ENCODE results near the gene SLC4A11.
"Not testable (repeated sequence)": the region's sequence is repeated elsewhere in the genome, so short reads cannot be mapped to it uniquely, and the experiment has no call there.

The SLC4A11 gene

GRCh38 chr20:3226864-3227263, 12.1 kb downstream of the SLC4A11 start:
- peaks cover 4% of the 10 kb centered on the region for H3K36me3 Mint-ChIP-seq (ENCODE audit: low read depth)
- no peak overlapping the region for H3K27ac Mint-ChIP-seq
- peaks cover 16% of the 10 kb centered on the region for H3K4me1 Mint-ChIP-seq
- no peak overlapping the region for H3K4me3 Mint-ChIP-seq
- DNase-seq (no peak), ATAC-seq (no peak)
- H3K9me3 Mint-ChIP-seq = no peaks in the 10 kb centered on the region
- H3K27me3 Mint-ChIP-seq = no peaks in the 10 kb centered on the region

GRCh38 chr20:3226093-3226492, 12.9 kb downstream of the SLC4A11 start:
- Mint-ChIP-seq H3K36me3 (ENCODE audit: low read depth) (peaks cover 8% of the 10 kb centered on the region), H3K27me3 (no peaks in the 10 kb centered on the region), H3K27ac (no peak overlapping the region), H3K4me1 (peaks cover 20% of the 10 kb centered on the region), H3K9me3 (no peaks in the 10 kb centered on the region), H3K4me3 (no peak overlapping the region)
- DNase-seq = no peak
- ATAC-seq = no peak

GRCh38 chr20:3224681-3225421, 14.1 kb downstream of the SLC4A11 start:
- H3K27ac Mint-ChIP-seq = no peak overlapping the region
- no peaks in the 10 kb centered on the region for H3K9me3 Mint-ChIP-seq
- peaks cover 15% of the 10 kb centered on the region for H3K36me3 Mint-ChIP-seq (ENCODE audit: low read depth)
- peaks cover 20% of the 10 kb centered on the region for H3K4me1 Mint-ChIP-seq
- no peaks in the 10 kb centered on the region for H3K27me3 Mint-ChIP-seq
- H3K4me3 Mint-ChIP-seq = no peak overlapping the region
- no peak for ATAC-seq
- DNase-seq = no peak

GRCh38 chr20:3223994-3224680, 14.9 kb downstream of the SLC4A11 start:
- Mint-ChIP-seq H3K36me3 (ENCODE audit: low read depth) (peaks cover 16% of the 10 kb centered on the region), H3K4me3 (no peak overlapping the region), H3K9me3 (no peaks in the 10 kb centered on the region), H3K27ac (no peak overlapping the region), H3K4me1 (peaks cover 20% of the 10 kb centered on the region), H3K27me3 (no peaks in the 10 kb centered on the region)
- no peak for ATAC-seq
- DNase-seq = no peak

DNA sequence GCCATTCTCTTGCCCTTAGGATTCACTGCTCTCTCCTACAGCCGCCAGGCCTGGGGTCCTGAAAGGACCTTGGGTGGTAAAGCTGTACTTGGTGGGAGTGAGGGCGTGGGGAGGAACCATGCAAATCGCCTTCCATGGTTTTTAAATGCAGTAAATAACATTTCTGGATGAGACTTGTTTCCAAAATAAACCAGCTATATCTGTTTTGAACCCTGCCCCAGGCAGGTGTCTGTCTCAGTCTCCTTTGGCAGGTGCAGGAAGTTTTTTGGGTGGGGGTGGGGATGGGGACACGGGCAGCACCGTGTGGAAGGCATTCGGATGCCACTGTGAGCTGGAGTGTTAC, 15.4 kb downstream of the SLC4A11 start:
- Mint-ChIP-seq H3K27ac (no peak overlapping the region), H3K4me3 (no peak overlapping the region), H3K27me3 (no peaks in the 10 kb centered on the region), H3K36me3 (ENCODE audit: low read depth) (peaks cover 16% of the 10 kb centered on the region), H3K9me3 (no peaks in the 10 kb centered on the region), H3K4me1 (peaks cover 21% of the 10 kb centered on the region)
- no peak for ATAC-seq
- no peak for DNase-seq

GRCh38 chr20:3222635-3223600, 16.1 kb downstream of the SLC4A11 start:
- Mint-ChIP-seq H3K27me3 (no peaks in the 10 kb centered on the region), H3K4me1 (peaks cover 22% of the 10 kb centered on the region), H3K9me3 (no peaks in the 10 kb centered on the region), H3K27ac (no peak overlapping the region), H3K36me3 (ENCODE audit: low read depth) (peaks cover 16% of the 10 kb centered on the region), H3K4me3 (no peak overlapping the region)
- ATAC-seq (peak; percentile 31), DNase-seq (peak; percentile 30)

GRCh38 chr20:3221398-3222226, 17.4 kb downstream of the SLC4A11 start:
- Mint-ChIP-seq H3K4me3 (no peak overlapping the region), H3K27ac (no peak overlapping the region)
- ATAC-seq = no peak

DNA sequence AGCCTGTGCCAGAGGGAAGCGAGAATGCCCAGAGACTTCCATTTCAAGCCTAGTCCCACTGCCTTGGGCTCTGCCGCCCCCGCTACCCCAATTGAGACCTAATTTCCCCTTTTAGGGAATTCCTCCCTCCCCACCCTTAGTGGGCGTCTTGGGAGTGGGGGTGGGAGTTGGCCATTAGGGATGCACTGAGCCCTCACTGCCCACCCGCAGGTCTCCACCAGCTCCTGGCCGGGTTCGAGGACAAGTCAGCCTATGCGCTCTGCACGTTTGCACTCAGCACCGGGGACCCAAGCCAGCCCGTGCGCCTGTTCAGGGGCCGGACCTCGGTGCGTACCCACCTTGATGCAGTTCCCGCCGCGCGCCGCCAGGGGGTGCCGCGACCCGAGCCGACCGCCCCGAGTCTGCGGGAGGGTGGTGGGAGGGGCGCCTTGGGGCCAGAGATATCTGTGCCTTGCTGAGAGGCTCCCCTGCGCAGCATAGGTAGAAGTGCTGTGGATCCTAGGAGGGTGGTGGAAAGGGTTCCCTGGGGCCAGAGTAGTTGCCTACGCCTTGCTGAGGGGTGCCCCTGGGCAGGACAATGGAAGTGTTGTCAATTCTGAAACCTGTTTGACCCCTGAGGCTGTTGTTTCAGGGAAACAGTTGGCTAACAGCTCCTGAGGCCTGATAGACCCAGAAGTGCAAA, 20.5 kb downstream of the SLC4A11 start:
- Mint-ChIP-seq H3K9me3 (no peaks in the 10 kb centered on the region), H3K4me1 (peaks cover 18% of the 10 kb centered on the region), H3K36me3 (ENCODE audit: low read depth) (peaks cover 19% of the 10 kb centered on the region), H3K4me3 (no peak overlapping the region), H3K27ac (no peak overlapping the region), H3K27me3 (no peaks in the 10 kb centered on the region)
- ATAC-seq = peak; percentile 91
- DNase-seq = peak; percentile 87

More at GRCh38 chr20:3221398-3222226, 17.4 kb downstream of the SLC4A11 start:
- no peak for DNase-seq
- H3K36me3 Mint-ChIP-seq (ENCODE audit: low read depth) = peaks cover 16% of the 10 kb centered on the region
- H3K27me3 Mint-ChIP-seq = no peaks in the 10 kb centered on the region
- H3K9me3 Mint-ChIP-seq = no peaks in the 10 kb centered on the region
- H3K4me1 Mint-ChIP-seq = peaks cover 22% of the 10 kb centered on the region

DNA sequence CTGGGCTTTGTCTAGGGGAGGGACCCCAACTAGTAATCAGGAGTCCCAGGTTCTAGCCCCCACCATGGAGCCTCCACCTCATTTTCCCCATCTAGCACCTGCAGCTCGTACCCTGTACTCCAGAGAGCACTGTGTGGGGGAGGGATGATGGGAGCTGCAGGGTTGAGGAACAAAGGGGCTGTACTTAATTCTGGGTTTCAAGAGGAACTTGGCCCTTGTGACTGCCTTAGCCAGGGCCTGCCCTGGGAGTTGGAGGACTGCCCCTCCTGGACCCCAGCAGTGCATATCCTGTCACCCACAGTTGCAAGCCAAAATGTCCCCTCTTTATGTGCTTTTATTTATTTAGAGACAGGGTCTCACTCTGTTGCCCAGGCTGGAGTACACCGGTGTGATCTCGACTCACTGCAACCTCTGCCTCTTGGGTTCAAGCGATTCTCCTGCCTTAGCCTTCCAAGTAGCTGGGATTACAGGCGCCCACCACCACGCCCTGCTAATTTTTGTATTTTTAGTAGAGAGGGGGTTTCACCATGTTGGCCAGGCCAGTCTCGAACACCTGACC, 23.6 kb downstream of the SLC4A11 start:
- not testable (repeated sequence) for ATAC-seq; H3K36me3 Mint-ChIP-seq (ENCODE audit: low read depth); DNase-seq; H3K27ac Mint-ChIP-seq; H3K27me3 Mint-ChIP-seq; H3K9me3 Mint-ChIP-seq; H3K4me3 Mint-ChIP-seq
- H3K4me1 Mint-ChIP-seq = peaks cover 19% of the 10 kb centered on the region

GRCh38 chr20:3213226-3213625, 25.8 kb downstream of the SLC4A11 start:
- peaks cover 10% of the 10 kb centered on the region for H3K36me3 Mint-ChIP-seq (ENCODE audit: low read depth)
- H3K27me3 Mint-ChIP-seq = no peaks in the 10 kb centered on the region
- H3K4me1 Mint-ChIP-seq = peaks cover 27% of the 10 kb centered on the region
- ATAC-seq = no peak
- no peak overlapping the region for H3K27ac Mint-ChIP-seq
- H3K4me3 Mint-ChIP-seq = no peak overlapping the region
- no peaks in the 10 kb centered on the region for H3K9me3 Mint-ChIP-seq
- DNase-seq = no peak

DNA sequence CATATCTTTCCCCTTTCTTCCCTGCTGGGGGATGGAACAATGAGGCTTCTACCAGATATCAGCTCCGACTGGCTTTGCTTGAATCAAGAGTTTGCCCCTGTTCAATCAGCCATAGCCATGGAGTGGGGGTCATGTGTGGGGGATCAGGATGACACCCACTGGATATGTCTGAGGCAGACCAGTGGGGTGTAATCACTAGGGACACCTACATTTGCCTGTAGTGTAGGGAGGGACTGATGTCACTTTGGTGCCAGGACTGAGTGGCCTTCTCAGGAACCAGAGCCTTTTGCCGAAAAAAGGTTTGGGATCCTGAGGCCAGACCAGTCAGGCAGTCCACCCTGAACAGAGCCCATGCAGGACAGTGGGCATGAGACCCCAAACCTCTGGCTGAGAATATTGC, 28.6 kb downstream of the SLC4A11 start:
- Mint-ChIP-seq H3K4me3 (peak overlapping the region; percentile 95), H3K36me3 (ENCODE audit: low read depth) (peaks cover 10% of the 10 kb centered on the region), H3K27me3 (no peaks in the 10 kb centered on the region), H3K27ac (peak overlapping the region; percentile 99), H3K9me3 (no peaks in the 10 kb centered on the region), H3K4me1 (peaks cover 27% of the 10 kb centered on the region)
- DNase-seq (no peak), ATAC-seq (no peak)

DNA sequence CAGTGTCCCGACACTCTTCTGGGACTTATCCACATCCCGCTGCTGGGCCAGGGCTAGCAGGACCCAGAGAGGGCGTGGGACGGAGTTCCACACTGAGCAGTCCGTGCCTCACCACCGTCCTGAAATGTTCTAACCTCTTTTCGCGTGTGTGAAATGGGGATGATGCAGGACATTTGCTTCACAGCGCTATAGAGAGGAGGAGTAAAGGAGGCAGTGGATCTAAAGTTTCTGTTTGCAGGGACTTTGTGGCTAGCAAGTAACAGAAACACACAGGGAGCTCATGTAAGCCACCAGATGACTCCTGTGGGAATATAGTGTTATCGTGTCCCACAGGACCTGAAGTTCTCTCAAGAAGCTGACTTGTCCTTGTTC, 29.1 kb downstream of the SLC4A11 start:
- Mint-ChIP-seq H3K9me3 (no peaks in the 10 kb centered on the region), H3K27me3 (no peaks in the 10 kb centered on the region), H3K36me3 (ENCODE audit: low read depth) (peaks cover 10% of the 10 kb centered on the region), H3K4me3 (peak overlapping the region; percentile 95), H3K27ac (peak overlapping the region; percentile 99), H3K4me1 (peaks cover 27% of the 10 kb centered on the region)
- ATAC-seq = peak; percentile 35
- no peak for DNase-seq

- Mint-ChIP-seq H3K4me3 (peak within 1 kb of the TSS; percentile 95), H3K27me3 (no peaks in the 10 kb centered on the region), H3K36me3 (ENCODE audit: low read depth) (peaks cover 10% of the 10 kb centered on the region), H3K9me3 (no peaks in the 10 kb centered on the region), H3K4me1 (peaks cover 31% of the 10 kb centered on the region), H3K27ac (peak within 1 kb of the TSS; percentile 99)
- peak; percentile 62 for ATAC-seq
- DNase-seq = peak; percentile 76
These were observed 29.6 kb downstream of the SLC4A11 start, which contains the start of gene ITPA for GRCh38 chr20:3209257-3209945. Gene ITPA (plus strand): TSS chr20:3209498. CDS start chr20:3209552, 54 bp downstream.

All from activated naive CD8-positive, alpha-beta T cell treated with anti-CD3 and anti-CD28 coated beads, Interleukin-2, amount 50 U/mL, for 24 hours (primary cell).